Endothelial cell of umbilical vein (primary cell): ENCODE results near the gene WNT6.

Experiments used
- EZH2 ChIP-seq: IDR thresholded peaks from 2 replicates; pipeline ENCODE4 v1.6.1; 2012; ENCODE audit warnings: borderline replicate concordance, low read depth, mild to moderate bottlenecking, moderate library complexity, low read length, inconsistent platforms; ENCODE audit not compliant: severe bottlenecking
- POLR2A ChIP-seq: IDR thresholded peaks from 2 replicates; pipeline ENCODE4 v1.6.1; 2012; ENCODE audit warnings: low read depth, mild to moderate bottlenecking, control low read depth, low read length
- TF ChIP-seq, protein P1 (sequence below), 2 donors: IDR thresholded peaks; 1 replicate in 1 of 2; 2 replicates in 1 of 2; pipeline ENCODE4 v1.5.1; 2011; ENCODE audit warnings: low read length in 2 of 2, mild to moderate bottlenecking in 2 of 2, moderate library complexity in 2 of 2, control low read depth in 1 of 2, inconsistent platforms in 1 of 2, low read depth in 1 of 2; ENCODE audit not compliant: insufficient read depth in 1 of 2; ENCODE audit errors: extremely low read depth in 1 of 2

GRCh38 chr2:218902427-218902826 is 42.8 kb downstream of the WNT6 start:
- TF ChIP-seq EZH2 (no peak), POLR2A (no peak)
- TF ChIP-seq, protein P1, sequence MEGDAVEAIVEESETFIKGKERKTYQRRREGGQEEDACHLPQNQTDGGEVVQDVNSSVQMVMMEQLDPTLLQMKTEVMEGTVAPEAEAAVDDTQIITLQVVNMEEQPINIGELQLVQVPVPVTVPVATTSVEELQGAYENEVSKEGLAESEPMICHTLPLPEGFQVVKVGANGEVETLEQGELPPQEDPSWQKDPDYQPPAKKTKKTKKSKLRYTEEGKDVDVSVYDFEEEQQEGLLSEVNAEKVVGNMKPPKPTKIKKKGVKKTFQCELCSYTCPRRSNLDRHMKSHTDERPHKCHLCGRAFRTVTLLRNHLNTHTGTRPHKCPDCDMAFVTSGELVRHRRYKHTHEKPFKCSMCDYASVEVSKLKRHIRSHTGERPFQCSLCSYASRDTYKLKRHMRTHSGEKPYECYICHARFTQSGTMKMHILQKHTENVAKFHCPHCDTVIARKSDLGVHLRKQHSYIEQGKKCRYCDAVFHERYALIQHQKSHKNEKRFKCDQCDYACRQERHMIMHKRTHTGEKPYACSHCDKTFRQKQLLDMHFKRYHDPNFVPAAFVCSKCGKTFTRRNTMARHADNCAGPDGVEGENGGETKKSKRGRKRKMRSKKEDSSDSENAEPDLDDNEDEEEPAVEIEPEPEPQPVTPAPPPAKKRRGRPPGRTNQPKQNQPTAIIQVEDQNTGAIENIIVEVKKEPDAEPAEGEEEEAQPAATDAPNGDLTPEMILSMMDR (IDR thresholded peaks at IDR 0.05; ENCODE audit: extremely low read depth in 1 of 2, insufficient read depth in 1 of 2, low read depth in 1 of 2, low read length in 2 of 2) = no peak
